HG03139 (cell line): ENCODE measurements around the gene CCNY.

ENCODE experiments used
- ATAC-seq: cut with Tn5 transposase; IDR thresholded peaks from one replicate; pipeline ENCODE4 v1.9.1; 2021; ENCODE audit not compliant: unreplicated experiment

CCNY gene

GRCh38 chr10:35546824-35547225 lies 210.5 kb downstream of the CCNY start:
- ATAC-seq, result no peak

- no peak for ATAC-seq
These were observed 216.5 kb downstream of the CCNY start for GRCh38 chr10:35552650-35553342.

GRCh38 chr10:35554036-35554435 lies 217.7 kb downstream of the CCNY start:
- no peak for ATAC-seq

- peak; percentile 48 for ATAC-seq
These were observed 218.2 kb downstream of the CCNY start for GRCh38 chr10:35554461-35555056.

GRCh38 chr10:35555962-35556930 lies 219.9 kb downstream of the CCNY start:
- no peak for ATAC-seq

- ATAC-seq, result no peak
These were observed 222.0 kb downstream of the CCNY start for GRCh38 chr10:35558276-35558675.

- ATAC-seq, result no peak
These were observed 223.1 kb downstream of the CCNY start for GRCh38 chr10:35559416-35559815.

GRCh38 chr10:35561715-35562114 lies 225.4 kb downstream of the CCNY start:
- no peak for ATAC-seq

GRCh38 chr10:35562427-35562826 lies 226.1 kb downstream of the CCNY start:
- no peak for ATAC-seq

GRCh38 chr10:35563261-35563891 lies 227.1 kb downstream of the CCNY start:
- no peak for ATAC-seq

- ATAC-seq, result peak; percentile 72
These were observed 228.1 kb downstream of the CCNY start for GRCh38 chr10:35564341-35564968.

- ATAC-seq, result no peak
These were observed 229.3 kb downstream of the CCNY start for GRCh38 chr10:35565602-35566081.

- ATAC-seq, result no peak
These were observed 231.6 kb downstream of the CCNY start for GRCh38 chr10:35567951-35568350.

- ATAC-seq, result no peak
These were observed 232.2 kb downstream of the CCNY start for GRCh38 chr10:35568483-35569015.

GRCh38 chr10:35569111-35569707 lies 232.9 kb downstream of the CCNY start:
- no peak for ATAC-seq

GRCh38 chr10:35569836-35570235 lies 233.5 kb downstream of the CCNY start:
- ATAC-seq, result no peak

- ATAC-seq, result no peak
These were observed 234.1 kb downstream of the CCNY start for GRCh38 chr10:35570397-35570796.

- ATAC-seq, result no peak
These were observed 236.3 kb downstream of the CCNY start for GRCh38 chr10:35572583-35572982.

GRCh38 chr10:35573796-35574195 lies 237.5 kb downstream of the CCNY start:
- no peak for ATAC-seq

- no peak for ATAC-seq
These were observed 238.6 kb downstream of the CCNY start for GRCh38 chr10:35574924-35575352.
